ENCODE data around the gene HOXA7. TPM values are rescaled to one million over a fixed set of nuclear protein-coding genes. Genes with fewer than 3 reads are reported as not detected.

The HOXA7 gene
- total and polyA plus RNA-seq, 10 of the 15 experiments (the other 5 are each of a cell fraction or from before 2014, with no cell fraction given), result not detected

GRCh38 chr7:27140126-27140857 lies 16.2 kb downstream of the HOXA7 start:
- H3K4me1 ChIP-seq (ENCODE audit: control insufficient read depth, insufficient read depth, low read length), result no peaks in the 10 kb centered on the region; the same call in 1 of the 2 replicates
- H3K27me3 ChIP-seq (replicated peaks in 1 of 2; ENCODE audit: control insufficient read depth in 2 of 2, insufficient read depth in 2 of 2, low read length in 1 of 2), result peaks cover 0 to 7% of the 10 kb centered on the region in 2 experiments; a peak in 2 of 4 replicates
- H3K79me2 ChIP-seq (ENCODE audit: control insufficient read depth, insufficient read depth, low read length), result no peaks in the 10 kb centered on the region
- SMC1A ChIA-PET (ENCODE audit: uncharacterized antibody, unreplicated experiment), result interaction anchor here (1.7 kb wide), 1 partner anchor 10 kb away, joined by 8 read pairs; no protein-coding TSS in a partner anchor
- H2AFZ ChIP-seq (ENCODE audit: control insufficient read depth, low read depth, low read length), result no peak overlapping the region
- no TSS peak for BruUV-seq (replicated peaks)
- DNase-seq (ENCODE audit: low read depth, low spot score) (no peak), ATAC-seq (no peak), FAIRE-seq (no peak)
- no peak overlapping the region for H3K27ac ChIP-seq (ENCODE audit: control insufficient read depth, insufficient read depth)
- intact Hi-C loops (cut with micrococcal nuclease; ENCODE audit: unreplicated experiment), result no loop called here
- H3K9ac ChIP-seq (ENCODE audit: control insufficient read depth, insufficient read depth, low read length), result no peak overlapping the region
- TF ChIP-seq RELB (IDR thresholded peaks at IDR 0.05; ENCODE audit: low read depth) (no peak), CEBPB (IDR thresholded peaks at IDR 0.05; ENCODE audit: borderline replicate concordance in 1 of 2, low read depth in 2 of 2, low read length in 2 of 2) (no peak), SMAD5 (IDR thresholded peaks at IDR 0.05; ENCODE audit: low read depth) (no peak), RCOR1 (conservative IDR thresholded peaks at IDR 0.05; ENCODE audit: low read depth, low read length) (no peak), IKZF2 (IDR thresholded peaks at IDR 0.05) (no peak), ZNF217 (IDR thresholded peaks at IDR 0.05) (no peak)
- POLR2A ChIA-PET, result no interaction called here
- WGBS (ENCODE audit: insufficient coverage, insufficient replicate concordance, low lambda C conversion rate, missing lambda C conversion rate), result 62% methylated on average over 15 of the region's 15 CpGs
- CTCF ChIA-PET, result no interaction called here
- no peaks in the 10 kb centered on the region; the same call in 2 of the 3 replicates for H3K9me3 ChIP-seq (replicated peaks; ENCODE audit: control insufficient read depth, insufficient read depth, low read length)
- H3K4me3 ChIP-seq, result no peak overlapping the region
- in situ Hi-C loops (cut with MboI), result no loop called here
- H3K4me2 ChIP-seq (ENCODE audit: control insufficient read depth, insufficient read depth), result no peak overlapping the region
- no peaks in the 10 kb centered on the region for H3K36me3 ChIP-seq (ENCODE audit: control insufficient read depth in 2 of 2, insufficient read depth in 2 of 2, low read length in 1 of 2)
- H4K20me1 ChIP-seq (ENCODE audit: control insufficient read depth, insufficient read depth), result no peaks in the 10 kb centered on the region
- RAD21 ChIA-PET (ENCODE audit: unreplicated experiment), result no interaction called here
